ENCODE data around the gene VEGFD. TPM values are rescaled to one million over a fixed set of nuclear protein-coding genes. Genes with fewer than 3 reads are reported as not detected.

Gene VEGFD
- total RNA-seq, 1 donor from 2014 or later: 0.20 TPM

- H3K4me1 Mint-ChIP-seq (ENCODE audit: low read depth, unreplicated experiment): peaks cover 8% of the 10 kb centered on the region
- H3K27ac Mint-ChIP-seq (ENCODE audit: unreplicated experiment): no peak overlapping the region
- no peak for TF ChIP-seq CTCF (IDR thresholded peaks at IDR 0.05; ENCODE audit: partially characterized antibody, unreplicated experiment)
- peaks cover 1% of the 10 kb centered on the region for H3K9me3 Mint-ChIP-seq (ENCODE audit: unreplicated experiment)
- no peaks in the 10 kb centered on the region for H3K36me3 Mint-ChIP-seq (ENCODE audit: unreplicated experiment)
- no peak for DNase-seq
- no peaks in the 10 kb centered on the region for H3K27me3 Mint-ChIP-seq (ENCODE audit: unreplicated experiment)
- no peak overlapping the region for H3K4me3 Mint-ChIP-seq (ENCODE audit: unreplicated experiment)
Observed at GRCh38 chrX:15405846-15406245, 21.6 kb upstream of the VEGFD start.

- Mint-ChIP-seq H3K4me3 (ENCODE audit: unreplicated experiment) (no peak overlapping the region), H3K27ac (ENCODE audit: unreplicated experiment) (no peak overlapping the region)
- no peak for TF ChIP-seq CTCF (IDR thresholded peaks at IDR 0.05; ENCODE audit: partially characterized antibody, unreplicated experiment)
Observed at GRCh38 chrX:15404401-15405096, 20.3 kb upstream of the VEGFD start.

GRCh38 chrX:15401378-15401777 is 17.2 kb upstream of the VEGFD start:
- no peak for TF ChIP-seq CTCF (IDR thresholded peaks at IDR 0.05; ENCODE audit: partially characterized antibody, unreplicated experiment)
- H3K4me3 Mint-ChIP-seq (ENCODE audit: unreplicated experiment): no peak overlapping the region
- H3K9me3 Mint-ChIP-seq (ENCODE audit: unreplicated experiment): no peaks in the 10 kb centered on the region
- H3K36me3 Mint-ChIP-seq (ENCODE audit: unreplicated experiment): no peaks in the 10 kb centered on the region
- H3K27me3 Mint-ChIP-seq (ENCODE audit: unreplicated experiment): peaks cover 3% of the 10 kb centered on the region
- no peak overlapping the region for H3K27ac Mint-ChIP-seq (ENCODE audit: unreplicated experiment)
- no peak for DNase-seq
- H3K4me1 Mint-ChIP-seq (ENCODE audit: low read depth, unreplicated experiment): peaks cover 8% of the 10 kb centered on the region

More at GRCh38 chrX:15404401-15405096, 20.3 kb upstream of the VEGFD start:
- Mint-ChIP-seq H3K36me3 (ENCODE audit: unreplicated experiment) (no peaks in the 10 kb centered on the region), H3K27me3 (ENCODE audit: unreplicated experiment) (no peaks in the 10 kb centered on the region), H3K4me1 (ENCODE audit: low read depth, unreplicated experiment) (peaks cover 8% of the 10 kb centered on the region), H3K9me3 (ENCODE audit: unreplicated experiment) (peaks cover 1% of the 10 kb centered on the region)
- DNase-seq: peak; percentile 7

GRCh38 chrX:15399962-15400391 is 15.8 kb upstream of the VEGFD start:
- H3K36me3 Mint-ChIP-seq (ENCODE audit: unreplicated experiment): no peaks in the 10 kb centered on the region
- H3K27me3 Mint-ChIP-seq (ENCODE audit: unreplicated experiment): peaks cover 3% of the 10 kb centered on the region
- H3K9me3 Mint-ChIP-seq (ENCODE audit: unreplicated experiment): no peaks in the 10 kb centered on the region
- no peak overlapping the region for H3K27ac Mint-ChIP-seq (ENCODE audit: unreplicated experiment)
- no peak overlapping the region for H3K4me3 Mint-ChIP-seq (ENCODE audit: unreplicated experiment)
- no peak for TF ChIP-seq CTCF (IDR thresholded peaks at IDR 0.05; ENCODE audit: partially characterized antibody, unreplicated experiment)
- peaks cover 5% of the 10 kb centered on the region for H3K4me1 Mint-ChIP-seq (ENCODE audit: low read depth, unreplicated experiment)
- DNase-seq: no peak

GRCh38 chrX:15398874-15399273 is 14.7 kb upstream of the VEGFD start:
- no peaks in the 10 kb centered on the region for H3K36me3 Mint-ChIP-seq (ENCODE audit: unreplicated experiment)
- H3K4me1 Mint-ChIP-seq (ENCODE audit: low read depth, unreplicated experiment): no peaks in the 10 kb centered on the region

More at GRCh38 chrX:15398874-15399273, 14.7 kb upstream of the VEGFD start:
- no peak for DNase-seq
- no peak for TF ChIP-seq CTCF (IDR thresholded peaks at IDR 0.05; ENCODE audit: partially characterized antibody, unreplicated experiment)
- Mint-ChIP-seq H3K9me3 (ENCODE audit: unreplicated experiment) (peaks cover 1% of the 10 kb centered on the region), H3K4me3 (ENCODE audit: unreplicated experiment) (no peak overlapping the region), H3K27me3 (ENCODE audit: unreplicated experiment) (peaks cover 3% of the 10 kb centered on the region), H3K27ac (ENCODE audit: unreplicated experiment) (no peak overlapping the region)

All from glutamatergic neuron (in vitro differentiated cells).